Activated CD4-positive, alpha-beta memory T cell treated with anti-CD3 and anti-CD28 coated beads for 36 hours (primary cell): ENCODE results near the gene CD274. TPM values are rescaled to one million over a fixed set of nuclear protein-coding genes. Genes with fewer than 3 reads are reported as not detected.

Experiments used
- CTCF ChIA-PET: fragments of 350-600 bp; sonication (Branson Sonifier 250); formaldehyde crosslinking; loops from one replicate; lab custom pipeline; 2021; ENCODE audit warnings: antibody characterized with exemption, inconsistent platforms; lab: Charles Lee
- POLR2A ChIA-PET: fragments of 350-600 bp; sonication (Branson Sonifier 250); formaldehyde crosslinking; loops from one replicate; lab custom pipeline; 2021; ENCODE audit warnings: antibody characterized with exemption; lab: Charles Lee
- DNase-seq: peaks from one replicate; pipeline ENCODE4 v3.0.0-alpha.2; 2020
- H3K27ac Mint-ChIP-seq: one replicate; pipeline ENCODE4 v1.8.0; 2021; ENCODE audit warnings: mixed read lengths
- H3K27me3 Mint-ChIP-seq: one replicate; pipeline ENCODE4 v1.8.0; 2021; ENCODE audit warnings: mixed read lengths
- H3K36me3 Mint-ChIP-seq: one replicate; pipeline ENCODE4 v1.8.0; 2021; ENCODE audit warnings: mixed read lengths
- H3K4me1 Mint-ChIP-seq: one replicate; pipeline ENCODE4 v1.8.0; 2021; ENCODE audit warnings: low read depth, mixed read lengths
- H3K4me3 Mint-ChIP-seq: one replicate; pipeline ENCODE4 v1.8.0; 2021; ENCODE audit warnings: mild to moderate bottlenecking, mixed read lengths
- H3K9me3 Mint-ChIP-seq: one replicate; pipeline ENCODE4 v1.8.0; 2021; ENCODE audit warnings: mixed read lengths
- intact Hi-C: fragments of 100-400 bp; cut with micrococcal nuclease; formaldehyde crosslinking; loops from one replicate; pipeline ENCODE4 v1.15.1; 2023
- total RNA-seq, 2 experiments: library from RNA; stranded (reverse); gene quantifications; one replicate each; pipeline ENCODE4 v1.2.3, GENCODE V29; 2021

Gene CD274
- 10 to 100 TPM; 28.3 to 32.4 TPM for total RNA-seq

DNA sequence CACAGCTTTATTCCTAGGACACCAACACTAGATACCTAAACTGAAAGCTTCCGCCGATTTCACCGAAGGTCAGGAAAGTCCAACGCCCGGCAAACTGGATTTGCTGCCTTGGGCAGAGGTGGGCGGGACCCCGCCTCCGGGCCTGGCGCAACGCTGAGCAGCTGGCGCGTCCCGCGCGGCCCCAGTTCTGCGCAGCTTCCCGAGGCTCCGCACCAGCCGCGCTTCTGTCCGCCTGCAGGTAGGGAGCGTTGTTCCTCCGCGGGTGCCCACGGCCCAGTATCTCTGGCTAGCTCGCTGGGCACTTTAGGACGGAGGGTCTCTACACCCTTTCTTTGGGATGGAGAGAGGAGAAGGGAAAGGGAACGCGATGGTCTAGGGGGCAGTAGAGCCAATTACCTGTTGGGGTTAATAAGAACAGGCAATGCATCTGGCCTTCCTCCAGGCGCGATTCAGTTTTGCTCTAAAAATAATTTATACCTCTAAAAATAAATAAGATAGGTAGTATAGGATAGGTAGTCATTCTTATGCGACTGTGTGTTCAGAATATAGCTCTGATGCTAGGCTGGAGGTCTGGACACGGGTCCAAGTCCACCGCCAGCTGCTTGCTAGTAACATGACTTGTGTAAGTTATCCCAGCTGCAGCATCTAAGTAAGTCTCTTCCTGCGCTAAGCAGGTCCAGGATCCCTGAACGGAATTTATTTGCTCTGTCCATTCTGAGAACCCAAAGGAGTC, at the start of gene CD274:
Gene CD274, plus strand, starts transcription at position 184 of the 733 bp plus-strand sequence. CDS start 5,572 bp downstream, outside the sequence.
- ChIA-PET POLR2A (interaction anchor here (0.7 to 3.5 kb wide), 8 partner anchors 8 to 264 kb away, joined by 3 to 57 read pairs (median 10); partner anchors contain the start of genes PDCD1LG2, PLGRKT and RIC1), CTCF (interaction anchor here (0.6 to 4.6 kb wide), 22 partner anchors 9 to 658 kb away, joined by 3 to 64 read pairs (median 4); partner anchors contain the start of genes INSL6, JAK2, PDCD1LG2 and PLGRKT)
- Mint-ChIP-seq H3K27ac (peak within 1 kb of the TSS; percentile 90), H3K36me3 (peaks cover 19% of the 10 kb centered on the region), H3K4me3 (peak within 1 kb of the TSS; percentile 86), H3K27me3 (no peaks in the 10 kb centered on the region), H3K9me3 (no peaks in the 10 kb centered on the region), H3K4me1 (peaks cover 59% of the 10 kb centered on the region)
- intact Hi-C loops = loop anchor here (1.0 to 10.0 kb wide), 9 partner anchors 9 to 964 kb away; partner anchors contain the start of genes ERMP1, JAK2, RIC1 and UHRF2
- peak; percentile 92 for DNase-seq

DNA sequence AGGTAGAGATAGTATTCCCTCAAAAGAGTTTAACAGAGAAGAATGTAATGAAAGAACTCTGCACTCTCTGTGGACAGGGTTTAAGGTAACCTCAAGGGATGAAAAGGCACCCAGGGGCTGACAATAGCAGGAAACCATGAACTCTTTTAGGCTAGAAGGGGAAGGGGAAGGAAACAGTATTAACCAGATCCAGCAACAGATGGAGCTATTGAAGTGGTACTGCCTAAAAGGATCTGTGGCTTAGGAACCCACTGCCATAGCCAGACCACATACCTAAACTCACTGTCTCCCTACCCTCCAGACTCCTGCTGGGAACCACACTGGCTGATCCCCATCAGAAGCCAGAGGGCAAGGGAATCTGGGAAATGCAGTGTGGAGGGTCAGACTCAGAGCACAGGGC, 48.1 kb upstream of the CD274 start:
- H3K9me3 Mint-ChIP-seq = peaks cover 24% of the 10 kb centered on the region
- H3K4me1 Mint-ChIP-seq = peaks cover 27% of the 10 kb centered on the region
- peaks cover 18% of the 10 kb centered on the region for H3K36me3 Mint-ChIP-seq
- H3K4me3 Mint-ChIP-seq = no peak overlapping the region
- peak overlapping the region; percentile 14 for H3K27ac Mint-ChIP-seq
- intact Hi-C loops = no loop called here
- no peak for DNase-seq
- no peaks in the 10 kb centered on the region for H3K27me3 Mint-ChIP-seq
- ChIA-PET CTCF (no interaction called here), POLR2A (no interaction called here)

DNA sequence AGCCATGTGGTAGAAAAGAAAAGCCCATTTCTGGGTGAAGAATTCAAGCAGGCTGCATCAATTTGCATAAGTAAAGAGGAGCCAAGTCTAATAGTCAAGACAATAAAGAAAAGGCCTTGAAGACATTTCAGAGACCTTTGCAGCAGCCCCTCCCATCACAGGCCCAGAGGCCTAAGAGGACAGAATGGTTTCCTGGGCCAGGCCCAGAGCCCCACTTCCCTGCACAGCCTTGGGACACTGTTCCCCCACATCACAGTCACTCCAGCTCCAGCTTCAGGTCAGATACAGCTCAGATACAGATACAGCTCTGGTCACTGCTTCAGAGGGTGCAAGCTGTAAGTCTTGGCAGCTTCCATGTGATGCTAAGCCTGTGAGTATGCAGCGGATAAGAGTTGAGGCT, 41.7 kb upstream of the CD274 start:
- Mint-ChIP-seq H3K36me3 (peaks cover 51% of the 10 kb centered on the region), H3K4me3 (no peak overlapping the region), H3K4me1 (peaks cover 12% of the 10 kb centered on the region), H3K27ac (no peak overlapping the region), H3K27me3 (no peaks in the 10 kb centered on the region), H3K9me3 (peaks cover 46% of the 10 kb centered on the region)
- ChIA-PET POLR2A (no interaction called here), CTCF (no interaction called here)
- intact Hi-C loops = no loop called here
- DNase-seq = no peak

DNA sequence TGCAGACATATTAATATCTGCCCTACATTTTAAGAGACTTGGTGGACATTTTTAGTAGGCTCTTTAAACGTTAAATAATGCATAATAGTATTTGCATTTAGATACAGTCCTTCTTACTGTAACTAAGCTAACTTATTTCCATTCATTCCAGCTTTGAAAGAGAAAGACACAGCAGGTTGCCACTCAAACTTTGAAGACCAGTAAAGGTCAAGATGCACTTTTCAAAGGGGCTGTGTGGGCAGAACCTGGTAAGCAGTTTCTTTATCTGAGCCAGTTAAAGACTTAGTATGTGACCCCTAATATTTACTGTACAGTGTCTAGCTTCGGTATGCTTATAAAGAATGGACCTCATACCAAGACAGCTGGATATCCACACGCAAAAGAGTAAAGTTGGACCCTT, 33.4 kb upstream of the CD274 start:
- POLR2A ChIA-PET = no interaction called here
- CTCF ChIA-PET = interaction anchor here (0.7 to 0.9 kb wide), 2 partner anchors 229 to 231 kb away, joined by 3 to 4 read pairs; no protein-coding TSS in a partner anchor
- Mint-ChIP-seq H3K36me3 (peaks cover 34% of the 10 kb centered on the region), H3K4me1 (peaks cover 7% of the 10 kb centered on the region), H3K9me3 (no peaks in the 10 kb centered on the region), H3K4me3 (no peak overlapping the region), H3K27ac (no peak overlapping the region), H3K27me3 (no peaks in the 10 kb centered on the region)
- intact Hi-C loops = no loop called here
- no peak for DNase-seq

DNA sequence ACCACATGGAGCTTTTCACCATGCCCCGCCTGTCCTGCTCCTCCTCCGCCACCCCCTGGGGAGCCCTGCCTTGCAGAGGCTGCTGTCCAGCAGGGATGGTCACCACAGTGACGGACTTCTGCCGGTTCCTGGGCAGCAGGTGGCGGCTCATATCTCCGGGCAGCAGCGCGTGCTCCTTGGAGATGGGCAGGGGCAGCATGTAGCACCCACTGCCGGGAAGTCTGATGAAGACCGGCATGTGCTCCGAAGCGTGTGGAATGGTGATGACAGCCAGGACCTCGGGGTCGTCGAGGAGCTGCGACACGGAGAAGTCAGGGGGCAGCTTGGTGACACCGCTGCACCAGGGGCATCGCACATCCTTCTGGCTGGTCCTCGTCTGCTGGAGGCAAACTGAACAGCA, 31.9 kb upstream of the CD274 start:
- Mint-ChIP-seq H3K36me3 (peaks cover 28% of the 10 kb centered on the region), H3K27me3 (no peaks in the 10 kb centered on the region), H3K27ac (no peak overlapping the region), H3K9me3 (no peaks in the 10 kb centered on the region), H3K4me1 (peaks cover 7% of the 10 kb centered on the region), H3K4me3 (no peak overlapping the region)
- ChIA-PET POLR2A (no interaction called here), CTCF (no interaction called here)
- no peak for DNase-seq
- intact Hi-C loops = no loop called here

DNA sequence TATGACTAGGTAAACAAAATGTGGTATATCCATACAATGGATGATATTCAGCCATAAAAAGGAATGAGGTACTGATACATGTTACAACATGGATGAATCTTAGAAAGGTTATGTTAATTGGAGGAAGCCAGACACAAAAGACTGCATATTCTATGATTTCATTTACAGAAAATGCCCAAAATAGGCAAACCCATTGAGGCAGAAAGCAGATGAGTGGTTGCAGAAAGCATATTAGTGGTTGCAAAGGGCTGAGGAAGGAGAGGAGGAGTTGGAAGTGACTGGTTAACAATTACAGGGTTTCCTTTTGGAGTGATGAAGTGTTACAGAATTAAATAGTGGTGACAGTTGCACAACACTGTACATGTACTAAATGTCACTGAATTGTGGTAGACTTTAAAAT, 30.4 kb upstream of the CD274 start:
- DNase-seq = no peak
- peaks cover 7% of the 10 kb centered on the region for H3K4me1 Mint-ChIP-seq
- H3K4me3 Mint-ChIP-seq = no peak overlapping the region
- no peak overlapping the region for H3K27ac Mint-ChIP-seq
- ChIA-PET CTCF (no interaction called here), POLR2A (no interaction called here)
- H3K36me3 Mint-ChIP-seq = peaks cover 23% of the 10 kb centered on the region
- no peaks in the 10 kb centered on the region for H3K27me3 Mint-ChIP-seq
- H3K9me3 Mint-ChIP-seq = no peaks in the 10 kb centered on the region
- intact Hi-C loops = no loop called here

DNA sequence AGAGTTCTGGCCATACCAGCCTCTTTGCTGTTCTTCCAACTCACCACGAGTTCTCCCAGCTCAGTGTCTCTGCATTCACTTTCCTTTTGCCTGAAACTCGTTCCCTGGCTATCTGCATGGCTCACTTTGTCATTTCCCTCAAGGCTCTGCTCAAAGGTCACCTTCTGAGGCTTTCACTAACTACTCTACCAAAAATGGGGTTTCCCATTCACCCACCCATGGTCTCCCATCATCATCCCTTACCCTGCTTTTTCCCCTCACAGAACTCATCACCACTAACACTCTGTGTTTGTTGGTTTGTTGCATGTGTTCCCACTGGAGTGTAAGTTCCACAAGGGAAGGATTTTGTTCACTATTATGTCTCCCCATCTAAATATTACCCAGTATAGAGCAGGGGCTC, 29.2 kb upstream of the CD274 start:
- intact Hi-C loops = no loop called here
- POLR2A ChIA-PET = no interaction called here
- Mint-ChIP-seq H3K27me3 (no peaks in the 10 kb centered on the region), H3K9me3 (no peaks in the 10 kb centered on the region), H3K27ac (no peak overlapping the region), H3K4me1 (peaks cover 5% of the 10 kb centered on the region), H3K4me3 (no peak overlapping the region), H3K36me3 (peaks cover 20% of the 10 kb centered on the region)
- CTCF ChIA-PET = no interaction called here
- no peak for DNase-seq

DNA sequence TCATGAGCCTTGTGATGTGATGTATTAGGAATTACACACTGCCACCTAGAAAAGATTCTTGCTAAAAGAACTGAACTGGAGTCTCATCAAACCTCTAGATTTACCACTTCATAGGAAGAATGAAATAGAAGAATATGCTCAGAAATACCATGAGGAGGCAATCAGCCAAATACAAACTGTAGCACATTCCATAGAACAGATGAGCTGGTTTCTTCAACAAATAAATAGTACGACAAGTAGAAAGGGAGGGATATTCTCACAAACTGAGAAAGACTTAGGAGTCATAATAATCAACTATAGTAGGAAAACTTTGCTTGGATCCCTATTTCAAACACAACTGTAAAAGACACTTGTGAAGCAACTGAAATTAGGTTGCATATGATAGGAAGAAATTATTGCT, 28.1 kb upstream of the CD274 start:
- H3K27me3 Mint-ChIP-seq = no peaks in the 10 kb centered on the region
- POLR2A ChIA-PET = no interaction called here
- CTCF ChIA-PET = interaction anchor here (2.3 to 5.1 kb wide), 3 partner anchors 167 to 236 kb away, joined by 11 to 70 read pairs (median 19); partner anchors contain the start of gene INSL6
- H3K4me1 Mint-ChIP-seq = peaks cover 5% of the 10 kb centered on the region
- H3K4me3 Mint-ChIP-seq = no peak overlapping the region
- intact Hi-C loops = no loop called here
- no peak for DNase-seq
- no peaks in the 10 kb centered on the region for H3K9me3 Mint-ChIP-seq
- peaks cover 20% of the 10 kb centered on the region for H3K36me3 Mint-ChIP-seq
- H3K27ac Mint-ChIP-seq = no peak overlapping the region

DNA sequence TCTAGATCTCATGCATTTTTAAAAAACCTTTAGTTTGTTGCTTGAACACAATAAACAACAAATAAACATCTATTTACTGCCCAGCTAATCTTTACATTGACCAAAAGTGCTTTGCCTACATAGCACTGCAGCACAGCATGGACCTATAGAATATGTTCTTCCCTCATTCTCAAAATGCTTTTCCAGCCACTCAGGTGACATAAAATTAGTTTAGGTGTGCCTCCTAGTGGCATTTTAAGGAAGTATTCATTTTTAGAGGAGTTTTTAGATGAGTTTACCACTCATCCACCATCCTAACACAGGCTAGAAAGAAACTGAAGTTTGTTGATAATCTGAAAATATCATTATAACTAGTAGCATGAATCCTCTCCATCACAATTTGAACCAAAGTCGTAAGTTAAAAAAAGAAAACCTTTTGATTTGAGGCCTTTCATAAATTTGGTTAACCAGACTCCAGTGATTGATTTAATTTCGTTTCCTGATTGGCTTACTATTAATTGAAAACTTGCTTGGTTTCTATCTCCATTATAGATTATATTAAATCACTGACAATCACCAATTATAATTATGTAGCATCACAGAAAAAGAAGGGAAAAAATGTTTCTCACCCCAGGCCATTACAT, 25.2 kb upstream of the CD274 start:
- H3K36me3 Mint-ChIP-seq = no peaks in the 10 kb centered on the region
- no peaks in the 10 kb centered on the region for H3K9me3 Mint-ChIP-seq
- ChIA-PET POLR2A (interaction anchor here (1.4 kb wide), 1 partner anchor 12 kb away, joined by 4 read pairs; the partner anchor contains the start of gene PLGRKT), CTCF (interaction anchor here (0.5 to 5.1 kb wide), 16 partner anchors 10 to 743 kb away, joined by 3 to 70 read pairs (median 4); partner anchors contain the start of gene INSL6)
- no peaks in the 10 kb centered on the region for H3K27me3 Mint-ChIP-seq
- H3K27ac Mint-ChIP-seq = no peak overlapping the region
- intact Hi-C loops = loop anchor here (1.0 kb wide), 1 partner anchor 239 kb away; no protein-coding TSS in a partner anchor
- DNase-seq = no peak
- H3K4me3 Mint-ChIP-seq = no peak overlapping the region
- peaks cover 7% of the 10 kb centered on the region for H3K4me1 Mint-ChIP-seq

DNA sequence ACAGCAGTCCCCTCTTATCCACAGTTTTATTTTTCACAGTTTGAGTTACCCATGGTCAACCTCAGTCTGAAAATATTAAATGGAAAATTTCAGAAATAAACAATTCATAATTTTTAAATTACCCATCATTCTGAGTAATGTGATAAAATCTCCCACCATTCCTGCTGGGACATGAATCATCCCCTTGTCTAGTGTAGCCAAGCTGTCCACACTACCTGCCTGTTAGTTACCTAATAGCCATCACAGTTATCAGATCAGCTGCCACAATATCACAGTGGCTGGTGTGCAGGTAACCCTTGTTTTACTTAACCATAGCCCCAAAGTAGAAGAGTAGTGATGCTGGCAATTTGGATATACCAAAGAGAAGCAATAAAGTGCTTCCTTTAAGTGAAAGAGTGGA, 23.3 kb upstream of the CD274 start:
- intact Hi-C loops = no loop called here
- no peak for DNase-seq
- Mint-ChIP-seq H3K36me3 (peaks cover 8% of the 10 kb centered on the region), H3K4me3 (no peak overlapping the region), H3K9me3 (no peaks in the 10 kb centered on the region), H3K4me1 (peaks cover 4% of the 10 kb centered on the region), H3K27ac (no peak overlapping the region), H3K27me3 (no peaks in the 10 kb centered on the region)
- ChIA-PET CTCF (interaction anchor here (1.1 to 1.9 kb wide), 4 partner anchors 15 to 173 kb away, joined by 4 to 11 read pairs (median 4); no protein-coding TSS in a partner anchor), POLR2A (no interaction called here)

DNA sequence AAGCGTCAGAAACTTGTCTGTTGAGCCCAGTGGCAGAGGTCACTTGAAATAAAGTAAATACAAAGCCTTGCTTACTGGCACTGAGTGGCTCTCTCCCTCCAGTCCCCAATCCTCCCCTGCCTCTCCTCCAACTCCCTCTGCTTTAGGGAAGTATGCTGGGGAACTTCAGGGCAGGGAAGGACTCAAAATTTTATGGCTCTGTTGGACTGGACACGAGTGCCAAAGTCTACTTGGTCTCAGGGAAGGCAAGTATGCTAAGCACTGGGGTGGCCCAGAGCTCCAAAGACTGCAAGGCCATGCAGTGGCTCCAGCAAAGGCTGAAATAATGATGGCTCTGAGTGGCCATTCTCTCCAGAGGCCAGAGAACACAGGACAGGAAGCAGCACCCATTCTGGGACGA, 22.2 kb upstream of the CD274 start:
- Mint-ChIP-seq H3K27ac (no peak overlapping the region), H3K27me3 (no peaks in the 10 kb centered on the region), H3K4me3 (no peak overlapping the region), H3K9me3 (no peaks in the 10 kb centered on the region), H3K36me3 (peaks cover 16% of the 10 kb centered on the region), H3K4me1 (peaks cover 4% of the 10 kb centered on the region)
- CTCF ChIA-PET = interaction anchor here (1.5 kb wide), 1 partner anchor 242 kb away, joined by 4 read pairs; no protein-coding TSS in a partner anchor
- no peak for DNase-seq
- POLR2A ChIA-PET = no interaction called here
- intact Hi-C loops = no loop called here
